GM12878 (cell line): ENCODE data around the gene OPCML. TPM values are rescaled to one million over a fixed set of nuclear protein-coding genes. Genes with fewer than 3 reads are reported as not detected.

Experiments used
- ATAC-seq: fragments of 200-7000 bp; cut with Tn5 transposase; 3 replicates; pipeline ENCODE4 v1.9.1; 2020; ENCODE audit warnings: mild to moderate bottlenecking, moderate library complexity
- BruUV-seq: library from RNA; stranded (reverse); fragments of 400-500 nt; replicated peaks from 2 replicates; lab custom pipeline; 2021; lab: Mats Ljungman, UMichigan
- CTCF ChIA-PET: fragments of 300-600 bp; sonication (Branson Sonifier 250); formaldehyde crosslinking; extraction: SDS; loops from one replicate; lab custom pipeline; 2021; ENCODE audit warnings: inconsistent platforms; lab: Yijun Ruan, JAX
- POLR2A ChIA-PET: fragments of 350-600 bp; formaldehyde crosslinking; extraction: SDS; loops from one replicate; lab custom pipeline; 2021; ENCODE audit warnings: inconsistent platforms; lab: Charles Lee
- RAD21 ChIA-PET: fragments of 300-600 bp; sonication (Branson Sonifier 250); formaldehyde crosslinking; loops from one replicate; lab custom pipeline; 2023; ENCODE audit warnings: antibody characterized with exemption; ENCODE audit not compliant: unreplicated experiment; lab: Charles Lee
- SMC1A ChIA-PET: fragments of 300-600 bp; sonication (Branson Sonifier 250); formaldehyde crosslinking; loops from one replicate; lab custom pipeline; 2023; ENCODE audit not compliant: unreplicated experiment, uncharacterized antibody; lab: Charles Lee
- DNase-seq: peaks from one replicate; pipeline ENCODE4 v3.0.0-alpha.2; 2011; ENCODE audit warnings: low read depth, low spot score
- FAIRE-seq: peaks from 3 replicates; lab custom pipeline; 2011; peaks lifted over from hg19 to GRCh38; lab: Jason Lieb, UNC
- H2AFZ ChIP-seq: 2 replicates; pipeline ENCODE4 v1.6.0; 2011; ENCODE audit warnings: low read depth, low read length, control low read depth; ENCODE audit not compliant: control insufficient read depth
- H3K27ac ChIP-seq: 2 replicates; pipeline ENCODE4 v1.5.1; 2011; ENCODE audit warnings: control low read depth; ENCODE audit not compliant: control insufficient read depth, insufficient read depth
- H3K27me3 ChIP-seq, 2 experiments: replicated peaks in 1 of 2; 2 replicates each; pipeline versions ENCODE4 v1.6.0 to v1.6.1; 2011; ENCODE audit warnings: low read length in 1 of 2; ENCODE audit not compliant: control insufficient read depth in 2 of 2, insufficient read depth in 2 of 2
- H3K36me3 ChIP-seq, 2 experiments: 2 replicates each; pipeline ENCODE4 v1.5.1; 2011; ENCODE audit warnings: low read length in 1 of 2; ENCODE audit not compliant: control insufficient read depth in 2 of 2, insufficient read depth in 2 of 2
- H3K4me1 ChIP-seq: 2 replicates; pipeline ENCODE4 v1.6.1; 2011; ENCODE audit warnings: mild to moderate bottlenecking, low read length, moderate library complexity, mixed read lengths; ENCODE audit not compliant: control insufficient read depth, insufficient read depth
- H3K4me2 ChIP-seq: 2 replicates; pipeline ENCODE4 v1.6.0; 2011; ENCODE audit warnings: control low read depth; ENCODE audit not compliant: control insufficient read depth, insufficient read depth
- H3K4me3 ChIP-seq: fragments of 200-600 bp; sonication (generic); 2 replicates; pipeline ENCODE4 v1.5.1; 2016
- H3K79me2 ChIP-seq: 2 replicates; pipeline ENCODE4 v1.6.0; 2011; ENCODE audit warnings: low read length; ENCODE audit not compliant: control insufficient read depth, insufficient read depth
- H3K9ac ChIP-seq: 2 replicates; pipeline ENCODE4 v1.8.0; 2011; ENCODE audit warnings: low read length, control low read depth, mixed read lengths; ENCODE audit not compliant: control insufficient read depth, insufficient read depth
- H3K9me3 ChIP-seq: replicated peaks from 3 replicates; pipeline ENCODE4 v1.5.1; 2011; ENCODE audit warnings: mild to moderate bottlenecking, low read length; ENCODE audit not compliant: control insufficient read depth, insufficient read depth
- H4K20me1 ChIP-seq: 2 replicates; pipeline ENCODE4 v1.6.0; 2011; ENCODE audit not compliant: control insufficient read depth, insufficient read depth
- CBX5 ChIP-seq: sonication (generic); IDR thresholded peaks from 2 replicates; pipeline ENCODE4 v1.6.1; 2016; ENCODE audit warnings: low read depth, moderate library complexity, mild to moderate bottlenecking, inconsistent platforms
- IRF4 ChIP-seq: IDR thresholded peaks from 2 replicates; pipeline ENCODE4 v1.6.1; 2011; ENCODE audit warnings: low read depth, low read length
- MEF2B ChIP-seq: fragments of 450-650 bp; IDR thresholded peaks from 2 replicates; pipeline ENCODE4 v1.6.1; 2018; ENCODE audit warnings: mild to moderate bottlenecking, moderate library complexity; ENCODE audit not compliant: partially characterized antibody, poor library complexity, severe bottlenecking
- MTA3 ChIP-seq: IDR thresholded peaks from 2 replicates; pipeline ENCODE4 v1.6.1; 2012; ENCODE audit warnings: low read length, inconsistent platforms, borderline replicate concordance
- RELA ChIP-seq: fragments of 450-650 bp; IDR thresholded peaks from 2 replicates; pipeline ENCODE4 v1.8.0; 2014; ENCODE audit warnings: borderline replicate concordance; ENCODE audit not compliant: partially characterized antibody
- TAF1 ChIP-seq: IDR thresholded peaks from 2 replicates; pipeline ENCODE4 v1.6.1; 2011; ENCODE audit warnings: mild to moderate bottlenecking, low read depth, low read length, borderline replicate concordance
- WGBS: methylation state at CpG from one replicate; pipeline ENCODE4 v1.1.6; 2016; ENCODE audit warnings: low lambda C conversion rate; ENCODE audit not compliant: insufficient replicate concordance, insufficient coverage; ENCODE audit errors: missing lambda C conversion rate; 5-methylcytosine and 5-hydroxymethylcytosine counted together
- in situ Hi-C: fragments of 300-500 bp; cut with MboI; formaldehyde crosslinking; loops from 9 replicates; pipeline ENCODE4 v1.14.3; 2018; ENCODE audit warnings: mixed read lengths
- intact Hi-C: fragments of 100-400 bp; cut with micrococcal nuclease; formaldehyde crosslinking; loops from one replicate; pipeline ENCODE4 v1.14.2; 2022; ENCODE audit not compliant: unreplicated experiment
- polyA plus RNA-seq, 11 experiments: library from polyadenylated mRNA; depleted of rRNA in 4 of 11; unstranded in 6 of 11; stranded (reverse) in 5 of 11; fragments of >200 nt; fragmentation: Nextera tagmentation in 4 of 11; fragmentation: Illumina TruSeq in 1 of 11; extraction: Ambion mirVana in 4 of 11; extraction: Trizol in 1 of 11; gene quantifications; 1 replicate in 1 of 11; 2 replicates in 10 of 11; pipeline versions ENCODE4 v1.2.1 to v1.2.3, GENCODE V29; 2011 to 2016; ENCODE audit warnings: inconsistent platforms in 2 of 11, missing spikeins in 2 of 11, low read depth in 1 of 11
- total RNA-seq, 4 experiments: library from RNA; depleted of rRNA in 3 of 4; stranded (reverse); fragments of >200 nt in 3 of 4; fragmentation: Illumina TruSeq in 1 of 4; extraction: Trizol in 1 of 4; gene quantifications; 2 replicates each; pipeline versions ENCODE4 v1.2.1 to v1.2.3, GENCODE V29; 2013 to 2021
- TF ChIP-seq, protein P1 (sequence below): fragments of 450-650 bp; IDR thresholded peaks from 2 replicates; pipeline ENCODE4 v1.6.1; 2017; ENCODE audit warnings: antibody characterized with exemption, mild to moderate bottlenecking, moderate library complexity
- TF ChIP-seq, protein P2 (sequence below): fragments of 150-350 bp; IDR thresholded peaks from 2 replicates; pipeline ENCODE4 v1.6.1; 2014; ENCODE audit warnings: mild to moderate bottlenecking, low read depth, low read length
- TF ChIP-seq, protein P3 (sequence below): IDR thresholded peaks from 2 replicates; pipeline ENCODE4 v1.6.1; 2012; ENCODE audit warnings: mild to moderate bottlenecking, low read depth, low read length
- TF ChIP-seq, protein P4 (sequence below): IDR thresholded peaks from 2 replicates; pipeline ENCODE4 v1.6.1; 2012; ENCODE audit warnings: low read depth, low read length, improper control_type of control experiment

OPCML gene
- total and polyA plus RNA-seq, 10 of the 15 experiments (the other 5 are each of a cell fraction or from before 2014, with no cell fraction given), result 0.84 TPM; not detected in 9

DNA sequence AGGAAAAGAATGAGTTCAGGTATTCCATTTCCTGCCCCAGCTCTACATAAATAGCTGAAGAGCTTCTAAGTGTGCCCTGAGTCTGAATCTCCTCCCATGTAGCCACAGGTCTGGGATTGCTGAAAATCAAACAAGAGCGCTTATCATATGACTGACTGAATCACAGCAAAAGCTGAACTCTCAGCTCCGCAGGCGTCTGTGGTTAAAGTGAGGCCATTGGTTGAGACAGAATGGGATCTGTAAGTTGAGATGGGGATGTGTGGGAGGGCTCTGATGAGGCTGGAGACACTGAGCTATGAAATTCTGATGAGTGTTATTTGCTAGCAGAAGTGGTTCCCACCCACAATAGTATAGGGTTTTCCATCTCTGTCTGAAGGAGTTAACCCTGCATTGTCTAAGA lies 637.0 kb downstream of the OPCML start:
- no peak overlapping the region for H3K4me3 ChIP-seq
- no peaks in the 10 kb centered on the region for H3K27me3 ChIP-seq
- no peaks in the 10 kb centered on the region for H3K36me3 ChIP-seq
- H3K4me2 ChIP-seq, result no peak overlapping the region
- no peaks in the 10 kb centered on the region for H3K9me3 ChIP-seq
- ChIA-PET POLR2A (no interaction called here), SMC1A (interaction anchor here (0.6 kb wide), 1 partner anchor 14 kb away, joined by 3 read pairs; no protein-coding TSS in a partner anchor), RAD21 (no interaction called here), CTCF (interaction anchor here (1.4 kb wide), 1 partner anchor 16 kb away, joined by 3 read pairs; no protein-coding TSS in a partner anchor)
- in situ Hi-C loops, result no loop called here
- no peak overlapping the region for H2AFZ ChIP-seq
- TF ChIP-seq, protein P1, sequence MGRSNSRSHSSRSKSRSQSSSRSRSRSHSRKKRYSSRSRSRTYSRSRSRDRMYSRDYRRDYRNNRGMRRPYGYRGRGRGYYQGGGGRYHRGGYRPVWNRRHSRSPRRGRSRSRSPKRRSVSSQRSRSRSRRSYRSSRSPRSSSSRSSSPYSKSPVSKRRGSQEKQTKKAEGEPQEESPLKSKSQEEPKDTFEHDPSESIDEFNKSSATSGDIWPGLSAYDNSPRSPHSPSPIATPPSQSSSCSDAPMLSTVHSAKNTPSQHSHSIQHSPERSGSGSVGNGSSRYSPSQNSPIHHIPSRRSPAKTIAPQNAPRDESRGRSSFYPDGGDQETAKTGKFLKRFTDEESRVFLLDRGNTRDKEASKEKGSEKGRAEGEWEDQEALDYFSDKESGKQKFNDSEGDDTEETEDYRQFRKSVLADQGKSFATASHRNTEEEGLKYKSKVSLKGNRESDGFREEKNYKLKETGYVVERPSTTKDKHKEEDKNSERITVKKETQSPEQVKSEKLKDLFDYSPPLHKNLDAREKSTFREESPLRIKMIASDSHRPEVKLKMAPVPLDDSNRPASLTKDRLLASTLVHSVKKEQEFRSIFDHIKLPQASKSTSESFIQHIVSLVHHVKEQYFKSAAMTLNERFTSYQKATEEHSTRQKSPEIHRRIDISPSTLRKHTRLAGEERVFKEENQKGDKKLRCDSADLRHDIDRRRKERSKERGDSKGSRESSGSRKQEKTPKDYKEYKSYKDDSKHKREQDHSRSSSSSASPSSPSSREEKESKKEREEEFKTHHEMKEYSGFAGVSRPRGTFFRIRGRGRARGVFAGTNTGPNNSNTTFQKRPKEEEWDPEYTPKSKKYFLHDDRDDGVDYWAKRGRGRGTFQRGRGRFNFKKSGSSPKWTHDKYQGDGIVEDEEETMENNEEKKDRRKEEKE, result no peak
- TF ChIP-seq MTA3 (no peak), RELA (no peak), TAF1 (no peak), CBX5 (no peak), IRF4 (no peak), MEF2B (no peak)
- TF ChIP-seq, protein P2, sequence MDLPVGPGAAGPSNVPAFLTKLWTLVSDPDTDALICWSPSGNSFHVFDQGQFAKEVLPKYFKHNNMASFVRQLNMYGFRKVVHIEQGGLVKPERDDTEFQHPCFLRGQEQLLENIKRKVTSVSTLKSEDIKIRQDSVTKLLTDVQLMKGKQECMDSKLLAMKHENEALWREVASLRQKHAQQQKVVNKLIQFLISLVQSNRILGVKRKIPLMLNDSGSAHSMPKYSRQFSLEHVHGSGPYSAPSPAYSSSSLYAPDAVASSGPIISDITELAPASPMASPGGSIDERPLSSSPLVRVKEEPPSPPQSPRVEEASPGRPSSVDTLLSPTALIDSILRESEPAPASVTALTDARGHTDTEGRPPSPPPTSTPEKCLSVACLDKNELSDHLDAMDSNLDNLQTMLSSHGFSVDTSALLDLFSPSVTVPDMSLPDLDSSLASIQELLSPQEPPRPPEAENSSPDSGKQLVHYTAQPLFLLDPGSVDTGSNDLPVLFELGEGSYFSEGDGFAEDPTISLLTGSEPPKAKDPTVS, result no peak
- TF ChIP-seq, protein P3, sequence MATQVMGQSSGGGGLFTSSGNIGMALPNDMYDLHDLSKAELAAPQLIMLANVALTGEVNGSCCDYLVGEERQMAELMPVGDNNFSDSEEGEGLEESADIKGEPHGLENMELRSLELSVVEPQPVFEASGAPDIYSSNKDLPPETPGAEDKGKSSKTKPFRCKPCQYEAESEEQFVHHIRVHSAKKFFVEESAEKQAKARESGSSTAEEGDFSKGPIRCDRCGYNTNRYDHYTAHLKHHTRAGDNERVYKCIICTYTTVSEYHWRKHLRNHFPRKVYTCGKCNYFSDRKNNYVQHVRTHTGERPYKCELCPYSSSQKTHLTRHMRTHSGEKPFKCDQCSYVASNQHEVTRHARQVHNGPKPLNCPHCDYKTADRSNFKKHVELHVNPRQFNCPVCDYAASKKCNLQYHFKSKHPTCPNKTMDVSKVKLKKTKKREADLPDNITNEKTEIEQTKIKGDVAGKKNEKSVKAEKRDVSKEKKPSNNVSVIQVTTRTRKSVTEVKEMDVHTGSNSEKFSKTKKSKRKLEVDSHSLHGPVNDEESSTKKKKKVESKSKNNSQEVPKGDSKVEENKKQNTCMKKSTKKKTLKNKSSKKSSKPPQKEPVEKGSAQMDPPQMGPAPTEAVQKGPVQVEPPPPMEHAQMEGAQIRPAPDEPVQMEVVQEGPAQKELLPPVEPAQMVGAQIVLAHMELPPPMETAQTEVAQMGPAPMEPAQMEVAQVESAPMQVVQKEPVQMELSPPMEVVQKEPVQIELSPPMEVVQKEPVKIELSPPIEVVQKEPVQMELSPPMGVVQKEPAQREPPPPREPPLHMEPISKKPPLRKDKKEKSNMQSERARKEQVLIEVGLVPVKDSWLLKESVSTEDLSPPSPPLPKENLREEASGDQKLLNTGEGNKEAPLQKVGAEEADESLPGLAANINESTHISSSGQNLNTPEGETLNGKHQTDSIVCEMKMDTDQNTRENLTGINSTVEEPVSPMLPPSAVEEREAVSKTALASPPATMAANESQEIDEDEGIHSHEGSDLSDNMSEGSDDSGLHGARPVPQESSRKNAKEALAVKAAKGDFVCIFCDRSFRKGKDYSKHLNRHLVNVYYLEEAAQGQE, result no peak
- TF ChIP-seq, protein P4, sequence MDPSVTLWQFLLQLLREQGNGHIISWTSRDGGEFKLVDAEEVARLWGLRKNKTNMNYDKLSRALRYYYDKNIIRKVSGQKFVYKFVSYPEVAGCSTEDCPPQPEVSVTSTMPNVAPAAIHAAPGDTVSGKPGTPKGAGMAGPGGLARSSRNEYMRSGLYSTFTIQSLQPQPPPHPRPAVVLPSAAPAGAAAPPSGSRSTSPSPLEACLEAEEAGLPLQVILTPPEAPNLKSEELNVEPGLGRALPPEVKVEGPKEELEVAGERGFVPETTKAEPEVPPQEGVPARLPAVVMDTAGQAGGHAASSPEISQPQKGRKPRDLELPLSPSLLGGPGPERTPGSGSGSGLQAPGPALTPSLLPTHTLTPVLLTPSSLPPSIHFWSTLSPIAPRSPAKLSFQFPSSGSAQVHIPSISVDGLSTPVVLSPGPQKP, result no peak
- no peaks in the 10 kb centered on the region for H4K20me1 ChIP-seq
- no peak overlapping the region for H3K9ac ChIP-seq
- no TSS peak for BruUV-seq
- DNase-seq (no peak), ATAC-seq (no peak), FAIRE-seq (no peak)
- no peaks in the 10 kb centered on the region for H3K4me1 ChIP-seq
- no peak overlapping the region for H3K27ac ChIP-seq
- intact Hi-C loops, result no loop called here
- WGBS, result 51% methylated on average over 3 of the region's 3 CpGs
- no peaks in the 10 kb centered on the region for H3K79me2 ChIP-seq
